GM10248 (cell line): ENCODE results near the gene B4GALT5.
"Not testable (repeated sequence)": the region's sequence is repeated elsewhere in the genome, so short reads cannot be mapped to it uniquely, and the experiment has no call there.

Source experiments
- CTCF ChIA-PET: fragments of 300-600 bp; sonication (Branson Sonifier 250); formaldehyde crosslinking; extraction: SDS; loops from one replicate; lab custom pipeline; 2021; ENCODE audit warnings: antibody characterized with exemption; lab: Yijun Ruan, JAX
- POLR2A ChIA-PET: fragments of 350-650 bp; sonication (Branson Sonifier 250); formaldehyde crosslinking; extraction: SDS; loops from one replicate; lab custom pipeline; 2020; ENCODE audit warnings: antibody characterized with exemption; lab: Yijun Ruan, JAX
- DNase-seq: peaks from one replicate; pipeline ENCODE4 v3.0.0; 2012; ENCODE audit errors: extremely low spot score
- CTCF ChIP-seq: IDR thresholded peaks from 2 replicates; pipeline ENCODE4 v1.5.1; 2012; ENCODE audit warnings: mild to moderate bottlenecking, low read depth; ENCODE audit errors: extremely low read depth, missing control alignments, control extremely low read depth

B4GALT5 gene

DNA sequence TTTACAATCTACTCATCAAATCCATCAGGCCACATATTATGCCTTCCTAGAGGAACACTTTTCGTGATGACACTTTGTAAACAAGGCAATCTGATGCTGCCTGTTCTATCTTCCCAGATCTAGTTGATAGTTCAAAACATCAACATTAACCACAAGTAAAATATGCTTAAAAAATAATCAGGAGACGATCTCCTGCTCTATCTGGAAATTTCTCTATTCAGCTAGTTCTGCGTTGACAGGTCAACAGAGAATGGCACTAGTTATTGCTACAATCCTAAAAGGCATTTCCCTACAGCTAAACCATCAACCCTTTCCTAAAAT, 2.1 kb downstream of the B4GALT5 start:
- POLR2A ChIA-PET = no interaction called here
- CTCF ChIA-PET = interaction anchor here (0.8 to 2.2 kb wide), 4 partner anchors 11 to 99 kb away, joined by 3 to 6 read pairs (median 4); no protein-coding TSS in a partner anchor

GRCh38 chr20:49710971-49711666, 2.6 kb downstream of the B4GALT5 start:
- POLR2A ChIA-PET = no interaction called here
- TF ChIP-seq CTCF = no peak
- CTCF ChIA-PET = interaction anchor here (0.8 to 2.2 kb wide), 8 partner anchors 10 to 103 kb away, joined by 3 to 6 read pairs (median 4); no protein-coding TSS in a partner anchor
- no peak for DNase-seq

More for the DNA sequence above, 2.1 kb downstream of the B4GALT5 start:
- TF ChIP-seq CTCF = no peak
- DNase-seq = no peak

DNA sequence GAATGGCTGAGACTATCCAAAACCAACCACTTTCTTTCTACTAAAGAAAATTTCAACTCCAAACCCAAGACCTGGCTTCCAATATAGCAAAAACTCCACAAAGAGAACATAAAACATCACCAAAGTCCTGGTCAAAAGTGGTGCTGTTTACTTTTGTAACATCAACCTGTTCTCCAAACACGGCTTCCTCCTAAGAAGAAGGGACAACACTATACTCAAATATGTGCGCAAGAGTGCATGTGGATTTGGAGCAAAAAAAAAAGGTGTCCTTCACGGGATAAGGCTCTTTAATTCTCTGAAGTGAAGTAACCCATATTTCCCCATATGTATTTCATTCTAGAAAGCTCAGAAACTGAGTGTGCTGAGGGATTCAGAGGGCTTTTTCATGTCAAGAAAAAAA, 6.6 kb downstream of the B4GALT5 start:
- CTCF ChIA-PET = no interaction called here

GRCh38 chr20:49706630-49707091, 7.0 kb downstream of the B4GALT5 start:
- TF ChIP-seq CTCF = no peak
- DNase-seq = no peak
- POLR2A ChIA-PET = no interaction called here
- CTCF ChIA-PET = no interaction called here

More for the DNA sequence above, 6.6 kb downstream of the B4GALT5 start:
- TF ChIP-seq CTCF = no peak
- POLR2A ChIA-PET = no interaction called here
- no peak for DNase-seq

GRCh38 chr20:49705893-49706292, 7.8 kb downstream of the B4GALT5 start:
- DNase-seq, CTCF ChIA-PET: not testable (repeated sequence)
- POLR2A ChIA-PET = interaction anchor here (0.7 kb wide), 1 partner anchor 401 kb away, joined by 3 read pairs; no protein-coding TSS in a partner anchor

DNA sequence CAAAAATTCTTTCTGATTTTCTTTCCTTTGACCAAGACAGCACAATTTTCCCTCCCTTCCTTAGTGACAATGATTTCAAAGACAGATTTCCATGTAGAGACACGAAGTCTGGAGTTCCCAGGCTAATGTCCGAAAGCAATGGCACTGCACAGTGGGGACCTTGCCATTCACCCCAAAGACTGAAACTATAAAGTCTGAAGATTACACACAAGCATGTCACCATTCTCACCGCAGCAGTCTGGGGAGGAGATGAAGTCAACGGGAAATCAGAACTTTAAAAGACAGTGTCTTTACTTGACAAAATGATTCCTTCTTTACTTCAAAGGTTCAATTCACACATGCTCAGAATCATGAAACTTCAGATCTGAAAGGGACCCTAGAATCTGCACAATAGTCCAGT, 8.3 kb downstream of the B4GALT5 start:
- POLR2A ChIA-PET = no interaction called here
- TF ChIP-seq CTCF = no peak
- peak; percentile 41 for DNase-seq
- CTCF ChIA-PET = interaction anchor here (1.0 kb wide), 1 partner anchor 30 kb away, joined by 3 read pairs; no protein-coding TSS in a partner anchor

GRCh38 chr20:49704932-49705336, 8.7 kb downstream of the B4GALT5 start:
- ChIA-PET CTCF (interaction anchor here (1.0 kb wide), 2 partner anchors 13 to 30 kb away, joined by 3 read pairs; no protein-coding TSS in a partner anchor), POLR2A (no interaction called here)
- no peak for TF ChIP-seq CTCF
- DNase-seq = peak; percentile 36
